HG03095 (cell line): ENCODE results near the gene STX19.

Experiments
- ATAC-seq: cut with Tn5 transposase; IDR thresholded peaks from one replicate; pipeline ENCODE4 v1.9.1; 2021; ENCODE audit warnings: moderate library complexity; ENCODE audit not compliant: unreplicated experiment

STX19 gene

DNA sequence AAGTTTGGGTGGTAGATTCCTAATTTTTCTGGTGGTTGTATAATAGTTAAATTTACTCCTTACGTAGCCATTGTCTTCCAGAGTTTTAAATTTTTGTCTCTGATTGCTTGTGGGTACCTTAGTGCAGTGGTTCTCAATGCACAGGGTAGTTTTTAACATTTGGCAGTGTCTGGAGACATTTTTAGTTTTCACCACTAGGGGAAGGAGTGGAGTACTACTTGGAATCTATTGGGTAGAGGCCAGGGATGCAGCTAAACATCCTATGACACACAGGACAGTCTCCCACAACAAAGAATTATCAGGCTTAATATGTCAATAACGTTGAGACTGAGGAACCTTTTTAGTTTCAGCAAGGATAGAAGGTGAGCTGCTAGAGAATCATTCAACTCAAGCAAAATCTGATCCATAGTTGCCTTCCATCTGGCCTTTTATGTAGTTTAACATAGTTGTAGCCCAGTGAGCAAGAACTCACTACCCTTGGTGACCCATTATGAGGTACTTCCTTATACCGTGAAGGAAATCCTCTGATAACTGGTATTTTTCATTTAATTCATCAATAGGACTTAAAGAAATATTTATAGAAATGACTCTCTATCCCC lies 8.6 kb upstream of the STX19 start:
- peak; percentile 73 for ATAC-seq

DNA sequence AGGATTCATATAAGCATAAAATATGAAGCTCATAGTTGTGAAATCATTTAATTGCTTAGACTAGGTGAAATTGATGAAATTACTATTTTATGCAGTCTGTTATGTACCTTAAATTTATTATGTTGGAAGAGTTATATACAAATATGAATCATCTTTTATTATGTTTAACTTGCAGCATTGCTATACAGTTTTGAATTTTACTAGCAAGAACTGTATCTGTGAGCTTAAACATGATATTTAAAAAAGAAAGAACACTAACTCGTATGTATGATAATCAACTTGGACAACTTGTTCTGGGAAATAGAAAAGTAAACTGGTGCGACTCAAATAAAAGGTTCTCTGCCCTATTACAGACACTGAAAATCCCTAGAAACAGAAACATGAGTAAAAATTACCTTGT lies 1.8 kb downstream of the STX19 start:
- no peak for ATAC-seq

DNA sequence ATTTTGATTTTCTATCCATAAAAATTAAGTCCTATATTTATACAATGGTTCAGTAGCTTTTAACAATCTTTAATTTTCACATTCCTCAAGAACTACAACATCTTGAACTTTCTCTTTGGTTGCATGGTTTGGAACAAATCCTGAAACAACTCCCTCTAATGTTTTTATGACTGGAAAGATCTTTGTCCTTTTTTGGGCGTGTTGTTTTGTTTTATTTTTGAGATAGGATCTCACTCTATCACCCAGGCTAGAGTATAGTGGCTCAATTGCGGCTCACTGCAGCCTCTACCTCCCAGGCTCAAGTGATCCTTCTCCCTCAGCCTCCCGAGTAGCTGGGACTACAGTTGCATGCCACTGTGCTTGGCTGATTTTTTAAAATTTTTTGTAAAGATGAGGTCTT lies 4.0 kb downstream of the STX19 start:
- ATAC-seq = no peak

DNA sequence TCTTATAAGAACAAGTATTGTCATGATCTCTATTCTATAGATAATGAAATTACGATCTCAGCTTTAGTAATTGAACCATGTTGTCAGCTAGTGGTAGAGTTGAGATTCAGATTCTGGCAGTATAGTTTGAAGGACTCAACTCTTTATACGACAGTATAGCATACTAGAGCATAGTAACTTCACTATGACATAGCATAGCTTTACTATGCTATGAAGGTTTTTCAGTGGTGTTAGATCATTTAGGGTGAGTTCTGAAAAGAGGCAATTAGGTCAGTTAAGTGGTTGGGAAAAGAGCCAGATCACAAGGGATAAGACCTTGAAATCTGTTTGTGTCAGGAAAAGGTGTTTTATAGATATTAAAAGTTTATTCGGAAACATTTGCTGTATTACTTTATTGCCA lies 8.1 kb downstream of the STX19 start:
- no peak for ATAC-seq

DNA sequence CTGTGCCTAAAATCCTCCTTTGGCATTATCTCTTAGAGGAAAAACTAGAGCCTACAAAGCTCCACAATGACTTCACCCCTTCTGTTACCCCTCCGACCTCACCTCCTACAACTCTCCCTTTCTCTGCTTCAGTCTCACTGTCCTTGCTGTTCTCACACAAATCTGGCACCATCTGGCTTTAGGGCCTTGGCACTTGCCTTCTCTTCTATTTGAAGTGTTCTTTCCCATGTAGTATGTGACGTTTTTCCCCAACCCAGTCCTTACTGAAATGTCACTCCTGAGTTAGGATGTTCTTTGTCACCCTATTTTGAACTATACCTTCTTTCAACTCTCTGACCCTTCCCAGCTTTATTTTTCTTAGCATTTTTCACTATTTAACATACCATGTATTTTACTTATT lies 8.7 kb downstream of the STX19 start:
- ATAC-seq = no peak

DNA sequence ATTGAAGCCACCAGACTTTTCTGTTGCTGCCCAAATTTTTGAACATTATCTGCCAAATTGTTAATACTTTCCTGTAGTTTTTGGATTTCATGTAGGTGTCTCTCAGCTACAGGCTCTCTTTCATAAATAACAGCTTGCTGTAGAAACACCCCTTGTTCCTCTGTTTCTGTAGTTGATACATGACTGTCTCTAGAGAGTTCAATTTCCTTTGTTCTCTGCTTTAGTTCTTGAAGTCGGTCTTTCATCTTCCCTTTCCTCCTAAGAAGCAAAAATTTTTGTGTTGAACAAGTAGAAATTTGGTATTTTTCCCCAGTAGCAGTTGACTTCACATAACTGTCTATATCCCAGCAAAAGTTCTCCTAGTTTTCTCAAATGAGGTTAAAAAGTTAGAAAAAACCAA lies 13.4 kb downstream of the STX19 start:
- no peak for ATAC-seq

DNA sequence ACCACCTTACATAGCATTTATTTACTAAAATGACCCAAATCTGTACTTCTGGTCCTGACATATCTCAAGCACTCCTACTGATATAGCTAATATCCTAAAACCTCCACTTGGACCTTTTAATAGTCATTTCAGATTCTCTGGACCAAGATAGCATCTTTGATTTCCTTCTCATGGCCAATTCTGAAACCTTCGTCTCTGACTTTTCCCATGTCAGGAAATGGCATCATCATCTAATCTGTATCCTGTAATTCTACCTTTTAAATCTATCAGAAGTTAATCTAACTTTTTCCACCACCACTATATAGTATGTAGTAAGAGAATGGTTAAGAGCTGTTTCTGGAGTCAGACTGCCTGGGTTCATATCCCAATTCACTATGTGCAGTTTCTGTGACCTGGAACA lies 16.2 kb downstream of the STX19 start:
- ATAC-seq = no peak

DNA sequence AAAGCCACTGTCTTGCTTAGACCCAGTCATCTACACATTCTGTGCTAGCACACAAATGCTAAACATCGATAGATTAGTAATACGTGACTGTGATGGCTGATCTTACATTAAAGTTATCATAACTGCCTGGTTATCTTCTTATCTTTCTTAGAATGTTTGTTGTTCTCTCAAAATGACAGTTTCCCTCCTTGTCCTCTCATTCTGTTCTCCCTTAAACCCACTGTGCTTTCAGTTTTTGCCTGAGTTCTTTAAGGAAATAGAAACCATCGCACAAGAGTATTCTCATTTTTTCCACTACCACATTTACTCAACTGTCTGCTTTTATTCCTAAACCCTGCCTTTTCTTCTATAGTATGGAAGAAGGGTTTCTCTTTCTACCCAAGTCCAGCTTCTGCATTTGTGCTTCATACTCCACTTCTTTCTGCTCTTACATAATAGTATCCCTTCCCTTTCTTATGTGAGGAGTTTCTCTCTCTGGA lies 17.1 kb downstream of the STX19 start:
- no peak for ATAC-seq

DNA sequence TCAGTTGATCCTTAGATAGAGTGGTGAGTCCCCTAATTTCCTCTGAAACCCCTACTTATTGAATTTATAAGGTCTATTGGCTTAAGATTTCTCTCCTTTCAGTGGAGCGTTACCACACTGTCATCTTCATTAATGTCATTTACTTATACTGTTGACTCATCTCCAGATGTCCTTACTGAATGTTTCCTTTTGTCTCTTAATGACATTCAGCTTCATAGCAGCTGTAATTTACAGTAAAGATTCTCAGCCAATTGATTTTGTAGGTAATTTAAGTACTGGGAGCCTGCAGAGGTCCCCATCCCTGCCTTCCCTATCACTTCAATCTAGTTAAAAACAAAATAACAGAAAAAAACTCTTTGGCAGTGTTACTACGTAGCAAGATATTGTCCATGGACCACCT lies 18.8 kb downstream of the STX19 start:
- no peak for ATAC-seq

DNA sequence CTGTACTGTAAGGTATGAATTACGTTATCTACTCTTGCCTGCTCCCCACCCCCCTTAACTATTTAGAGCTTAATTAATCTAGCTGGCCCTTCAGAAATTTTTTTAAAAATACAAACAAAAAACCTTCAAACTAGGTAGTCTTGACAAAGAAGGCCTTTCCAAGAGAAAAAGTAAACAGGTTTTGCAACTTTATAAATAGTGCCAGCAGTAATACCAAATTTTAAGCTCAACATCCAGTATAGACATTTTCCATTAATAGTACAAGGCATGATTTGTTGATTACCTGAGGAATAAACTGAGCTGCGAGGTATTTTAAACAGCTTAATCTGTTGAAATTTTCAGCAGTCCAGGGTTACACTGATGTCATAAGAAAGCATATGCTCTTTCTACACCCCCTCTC lies 20.1 kb downstream of the STX19 start:
- ATAC-seq = no peak

DNA sequence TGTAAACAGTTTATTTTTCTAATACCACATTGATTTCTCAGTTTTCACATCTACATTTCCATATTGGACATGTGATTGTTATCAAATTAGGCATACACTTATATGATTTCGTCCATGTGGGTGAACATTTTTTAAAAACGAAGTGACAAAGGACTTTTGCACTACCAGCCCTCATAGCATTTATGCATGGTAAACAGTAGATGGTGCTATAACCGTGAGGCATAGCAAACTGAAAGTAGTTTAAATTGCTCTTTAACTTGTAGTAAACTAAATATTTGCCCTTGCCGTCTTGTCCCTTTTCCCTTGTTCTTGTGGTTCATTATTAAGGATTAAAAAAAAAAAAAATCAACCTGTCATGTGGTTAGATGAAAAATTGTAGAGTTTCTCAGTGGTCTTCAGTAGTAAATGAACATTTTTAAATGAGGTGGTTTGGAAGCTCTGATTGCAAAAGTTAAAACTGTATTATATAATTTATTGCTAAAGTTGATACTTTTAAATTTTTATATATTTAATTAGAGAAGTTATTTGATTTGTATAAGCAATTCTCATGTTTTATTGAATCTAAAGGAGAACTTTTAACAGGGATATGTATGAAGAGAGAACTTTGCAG lies 24.0 kb downstream of the STX19 start:
- ATAC-seq = peak; percentile 91

DNA sequence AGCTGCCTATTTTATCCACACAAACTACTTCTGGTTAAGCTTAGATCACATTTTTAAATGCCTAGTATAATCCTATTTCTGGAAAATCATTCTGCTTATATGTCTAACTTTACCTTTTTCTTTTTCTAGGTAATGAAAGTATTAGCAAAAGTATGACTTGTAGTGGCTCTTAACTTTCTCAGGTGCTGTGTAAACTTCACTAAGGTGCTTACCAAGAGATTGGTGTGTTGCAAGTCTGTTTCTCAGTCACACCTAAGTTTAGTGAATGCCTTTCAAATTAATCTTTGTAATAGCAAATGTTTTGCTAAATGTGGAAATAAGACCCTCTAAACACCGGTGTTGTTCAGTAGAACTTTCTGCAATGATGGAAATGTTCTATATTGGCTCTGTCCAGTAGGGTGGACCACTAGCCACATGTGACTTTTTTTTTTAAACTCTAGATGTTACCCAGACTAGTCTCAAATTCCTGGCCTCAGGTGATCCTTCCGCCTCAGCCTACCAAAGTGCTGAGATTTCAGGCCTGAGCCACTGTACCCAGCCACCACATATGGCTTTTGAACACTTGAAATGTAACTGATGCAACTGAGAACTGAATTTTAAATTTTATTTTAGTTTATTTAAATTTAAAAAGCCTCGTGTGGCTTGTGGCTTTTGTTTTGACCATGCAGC lies 26.4 kb downstream of the STX19 start:
- ATAC-seq = no peak

DNA sequence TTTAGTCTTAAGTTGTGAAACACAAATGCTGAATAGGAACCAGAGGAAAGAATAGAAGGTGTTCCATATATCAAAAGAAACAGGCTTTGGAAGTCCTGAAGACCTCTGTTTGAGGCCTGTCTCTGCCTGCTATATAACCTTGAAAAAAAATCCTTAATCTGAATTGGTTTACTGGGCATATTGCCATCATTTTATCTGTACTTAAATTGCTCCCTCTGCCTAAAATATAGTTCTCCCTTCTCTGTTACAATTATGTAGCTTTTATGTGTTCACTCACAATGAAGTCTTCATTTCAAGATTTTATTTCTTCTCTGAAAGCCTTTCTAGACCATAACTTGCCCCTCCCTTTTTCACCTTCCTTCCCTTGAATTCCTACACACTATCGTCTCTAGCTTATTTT lies 27.2 kb downstream of the STX19 start:
- no peak for ATAC-seq

DNA sequence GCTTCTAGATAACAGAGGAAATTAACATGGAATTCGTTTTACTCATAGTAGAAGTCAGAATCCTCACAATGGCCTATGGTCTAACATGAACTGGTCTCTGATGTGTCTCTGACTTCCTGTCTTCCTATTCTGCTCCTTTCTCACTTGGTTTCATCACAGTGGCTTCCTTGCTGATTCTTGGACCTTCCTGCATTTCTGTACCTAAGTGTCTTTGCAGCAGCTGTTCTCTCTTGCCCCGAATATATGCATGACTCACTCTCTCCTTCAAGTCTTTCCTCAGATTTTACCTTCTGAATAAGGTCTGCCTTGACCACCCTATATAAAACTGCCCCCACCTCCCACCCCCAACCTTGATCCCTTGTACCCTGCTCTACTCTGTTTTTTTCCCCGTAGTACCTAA lies 34.3 kb downstream of the STX19 start:
- ATAC-seq = no peak

DNA sequence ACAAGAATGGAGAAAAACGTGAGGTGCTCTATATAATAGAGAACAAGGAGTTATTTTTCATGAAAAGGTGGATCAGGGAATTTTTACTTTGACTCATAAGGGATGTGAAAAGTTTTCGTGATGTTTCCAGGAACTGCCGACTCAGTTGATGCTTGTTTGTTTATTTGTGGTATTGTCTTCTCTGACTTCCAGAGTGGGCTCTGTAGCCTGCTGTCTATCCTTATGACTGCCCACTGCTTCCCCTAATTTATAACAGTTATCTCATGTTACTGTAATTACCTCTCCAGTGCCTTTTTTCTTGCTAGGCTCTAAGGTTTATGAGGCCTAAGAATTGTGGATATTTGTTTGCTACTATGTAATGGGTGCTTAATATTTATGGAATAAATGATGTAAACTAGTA lies 36.2 kb downstream of the STX19 start:
- ATAC-seq = no peak

DNA sequence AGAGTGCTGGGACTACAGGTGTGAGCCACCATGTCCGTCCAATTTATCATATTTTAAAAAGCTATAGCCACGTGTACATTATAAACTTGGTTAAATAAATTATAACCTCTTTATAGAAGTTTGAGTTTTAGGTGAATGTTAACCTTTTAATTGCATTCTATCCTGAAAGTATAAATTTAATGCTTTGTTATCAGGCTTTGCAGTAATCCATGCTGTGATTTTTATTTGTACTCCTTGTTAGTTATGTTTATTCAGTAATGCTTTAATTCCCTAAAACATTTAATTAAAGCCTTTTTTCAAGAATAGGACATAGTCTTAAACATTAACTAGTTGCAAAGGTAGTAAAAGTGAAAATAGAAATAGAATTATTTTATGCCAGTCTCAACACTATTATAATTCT lies 36.8 kb downstream of the STX19 start:
- ATAC-seq = no peak

DNA sequence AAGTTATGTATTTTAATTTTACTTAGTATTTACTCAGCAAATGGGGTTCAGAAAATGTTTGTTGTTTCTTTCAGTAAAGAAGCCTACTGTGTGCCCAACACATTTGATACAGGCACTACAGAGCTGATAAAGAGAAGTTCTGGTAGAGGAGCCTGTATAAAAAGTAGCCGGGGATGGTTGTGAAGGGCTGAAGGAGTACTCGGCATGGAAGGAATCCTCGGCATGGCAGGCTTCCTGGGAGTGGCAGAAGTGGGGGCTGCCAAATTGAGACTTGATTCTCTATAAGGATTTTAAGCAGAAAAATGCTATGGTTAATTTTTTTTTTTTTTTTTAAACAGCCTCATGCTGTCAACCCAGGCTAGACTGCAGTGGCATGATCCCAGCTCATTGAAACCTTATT lies 39.2 kb downstream of the STX19 start:
- ATAC-seq = no peak

DNA sequence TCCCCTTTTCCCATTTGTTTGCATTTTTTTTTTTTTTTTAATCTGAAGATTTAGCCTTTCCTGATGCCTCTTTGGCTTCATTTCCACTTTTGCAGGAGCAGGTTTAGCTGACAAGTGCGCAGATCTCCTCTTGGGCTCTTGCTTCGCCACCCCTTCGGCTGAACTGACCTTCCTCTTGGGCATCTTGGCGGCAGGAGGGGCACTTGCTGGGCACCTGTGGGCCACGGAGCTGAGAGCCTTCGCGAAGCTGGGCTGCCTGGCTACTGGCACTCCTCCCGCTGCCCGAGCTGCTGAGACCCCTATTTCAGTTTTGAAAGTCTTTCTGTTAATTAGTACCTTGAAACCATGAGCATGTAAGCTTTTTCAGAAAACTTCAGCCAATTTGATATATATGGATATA lies 39.6 kb downstream of the STX19 start:
- no peak for ATAC-seq

DNA sequence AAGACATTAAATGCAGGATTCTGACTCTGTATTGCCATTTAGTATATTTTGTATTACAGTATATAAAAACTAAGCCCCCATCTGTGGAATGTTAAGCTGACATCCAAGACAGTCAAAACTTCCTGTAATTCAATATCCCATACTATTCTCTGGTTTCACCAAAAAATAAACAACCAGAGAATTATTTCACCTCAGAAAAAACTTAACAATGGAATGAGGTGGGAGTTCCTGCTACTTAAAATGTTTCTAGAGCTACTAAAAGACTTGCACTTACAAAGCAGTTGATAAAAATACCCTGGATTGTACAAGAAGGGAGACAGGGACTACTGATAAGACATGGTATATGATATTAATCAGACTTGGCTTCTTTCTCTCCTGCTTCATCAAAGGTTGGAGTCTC lies 40.1 kb downstream of the STX19 start:
- no peak for ATAC-seq

DNA sequence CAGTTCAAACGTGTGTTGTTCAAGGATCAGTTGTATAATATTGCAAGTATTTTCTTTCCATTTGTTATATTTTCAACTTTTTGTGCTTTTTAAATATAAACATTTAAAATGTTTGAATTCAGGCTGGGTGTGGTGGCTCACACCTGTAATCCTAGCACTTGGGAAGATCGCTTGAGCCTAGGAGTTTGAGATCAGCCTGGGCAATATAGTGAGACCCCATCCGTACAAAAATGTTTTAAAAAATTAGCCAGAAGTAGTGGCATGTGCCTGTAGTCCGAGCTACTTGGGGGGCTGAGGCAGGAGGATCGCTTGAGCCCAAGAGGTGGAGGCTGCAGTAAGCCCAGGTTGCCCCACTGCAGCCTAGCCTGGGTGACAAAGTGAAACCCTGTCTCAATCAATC lies 43.8 kb downstream of the STX19 start:
- no peak for ATAC-seq

DNA sequence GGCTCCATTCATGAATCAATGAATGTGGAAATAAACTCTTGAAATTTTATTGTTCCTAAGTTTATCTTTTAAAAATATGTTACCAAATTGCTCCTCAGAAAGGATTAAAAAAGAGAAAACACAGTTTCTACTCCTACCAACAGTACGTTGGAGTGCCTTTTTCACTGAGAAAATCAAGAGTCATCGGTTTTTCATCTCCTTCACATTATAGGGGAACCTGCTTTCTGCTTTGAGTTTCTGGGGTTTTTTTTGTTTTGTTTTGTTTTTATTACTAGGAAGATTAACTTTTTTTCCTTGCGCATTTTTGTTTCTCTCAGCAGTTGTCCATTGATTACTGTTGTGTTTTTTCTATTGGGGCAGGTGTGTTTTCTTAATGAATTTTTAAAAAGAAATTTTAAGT lies 45.0 kb downstream of the STX19 start:
- ATAC-seq = no peak

DNA sequence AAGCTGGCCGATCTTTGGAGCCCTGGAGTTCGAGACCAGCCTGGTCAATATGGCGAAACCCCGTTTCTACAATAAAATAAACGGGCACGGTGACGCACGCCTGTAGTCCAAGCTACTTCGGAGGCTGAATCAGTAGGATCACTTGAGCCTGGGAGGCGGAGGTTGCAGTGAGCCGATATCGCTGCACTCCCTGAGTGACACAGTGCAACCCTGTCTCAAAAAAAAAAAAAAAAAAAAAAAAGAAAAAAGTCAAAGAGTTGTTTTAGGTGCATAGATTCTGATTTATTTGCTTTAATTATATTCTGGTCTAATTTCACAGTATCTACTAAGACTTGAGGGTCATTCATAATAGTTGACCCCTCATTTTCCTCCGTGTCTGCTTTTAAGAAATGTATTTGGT lies 46.7 kb downstream of the STX19 start:
- ATAC-seq = no peak
